GM19351 (cell line): Measurements from ENCODE around the gene SDR39U1.

Experiments
- ATAC-seq: cut with Tn5 transposase; IDR thresholded peaks from one replicate; pipeline ENCODE4 v1.9.1; 2021; ENCODE audit warnings: mild to moderate bottlenecking, moderate library complexity; ENCODE audit not compliant: unreplicated experiment

SDR39U1 gene

DNA sequence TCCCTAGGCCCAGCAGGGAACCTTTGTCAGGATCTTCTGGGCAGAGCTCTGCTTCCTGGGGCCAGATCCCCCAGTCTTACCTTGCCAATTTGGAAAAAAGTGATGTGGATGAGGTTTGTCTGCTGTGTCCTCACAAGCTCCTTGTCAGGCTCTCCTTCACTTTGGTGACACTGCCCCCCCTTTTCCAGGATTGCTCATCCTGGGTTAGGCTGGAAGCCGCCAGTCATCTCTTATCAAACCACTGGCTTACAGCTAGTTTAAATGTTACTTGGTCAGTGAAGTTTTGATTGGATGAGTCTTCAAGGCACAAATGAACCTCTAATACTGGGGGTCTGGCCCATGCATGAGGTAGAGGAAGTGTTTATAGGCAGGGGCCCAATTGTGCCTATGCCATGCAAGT is 28.5 kb downstream of the SDR39U1 start:
- ATAC-seq, result no peak

DNA sequence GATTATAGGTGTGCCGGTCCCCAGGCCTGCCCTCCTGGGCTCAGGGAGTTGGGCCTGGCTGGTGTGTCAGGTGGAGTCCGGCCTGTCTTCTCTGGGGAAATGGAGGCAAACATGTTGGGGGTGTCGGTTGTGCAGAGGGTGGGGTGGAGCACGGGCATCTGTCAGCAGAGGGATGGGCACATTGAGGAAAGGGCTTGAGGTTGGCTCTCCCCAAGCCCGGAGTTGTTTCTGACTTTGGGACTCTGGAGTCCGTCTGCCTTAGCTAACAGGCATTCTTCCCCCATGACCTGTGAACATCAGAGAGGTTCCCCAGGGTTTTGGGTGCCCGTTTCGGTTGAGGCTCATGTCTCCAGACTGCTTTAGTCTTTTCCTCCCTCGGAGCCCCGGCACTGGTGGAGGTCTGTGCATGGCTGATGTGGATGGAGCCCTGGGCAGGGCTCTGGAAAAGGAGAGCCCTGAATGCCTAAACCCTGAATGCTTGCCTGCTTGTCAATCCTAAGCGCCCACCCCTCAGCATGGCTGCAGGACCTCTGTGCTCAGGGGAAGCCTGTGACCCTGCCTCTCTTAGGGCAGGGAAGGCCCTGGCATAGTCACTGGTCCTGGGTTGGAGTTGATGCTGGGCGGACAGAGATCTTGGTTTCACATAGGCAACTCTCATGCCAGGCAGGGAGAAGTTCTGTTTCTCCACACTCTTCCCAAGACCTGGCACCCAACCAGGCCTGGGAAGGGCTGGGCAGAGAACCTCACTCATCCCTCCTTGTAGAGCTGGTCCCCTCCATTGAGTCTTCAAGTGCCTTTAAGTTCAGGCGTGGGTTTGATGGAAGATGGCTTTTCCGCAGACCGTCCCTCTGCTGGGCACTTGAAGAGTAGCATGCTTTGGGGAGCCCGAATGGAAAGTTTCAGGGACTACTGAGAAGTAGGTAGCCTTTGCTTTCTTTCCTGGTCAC is 30.9 kb downstream of the SDR39U1 start:
- ATAC-seq, result peak; percentile 83

DNA sequence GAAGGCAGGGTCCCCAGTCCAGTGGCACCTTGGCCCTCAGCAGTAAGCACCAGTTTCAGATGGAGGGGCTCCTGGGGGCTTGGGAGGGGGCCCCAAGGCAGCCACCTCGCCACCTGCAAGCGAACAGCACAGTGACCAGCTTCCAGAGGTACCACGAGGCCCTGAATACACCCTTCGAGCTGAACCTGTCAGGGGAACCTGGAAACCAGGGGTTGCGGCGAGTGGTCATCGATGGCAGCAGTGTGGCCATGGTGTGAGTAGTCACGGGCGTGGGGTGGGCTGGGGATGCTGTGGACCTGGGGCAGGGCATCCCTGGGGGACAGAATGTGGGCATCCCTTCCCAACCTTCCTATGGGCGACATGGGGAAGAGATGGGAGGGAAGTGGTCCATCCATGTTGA is 32.6 kb downstream of the SDR39U1 start:
- ATAC-seq, result no peak

DNA sequence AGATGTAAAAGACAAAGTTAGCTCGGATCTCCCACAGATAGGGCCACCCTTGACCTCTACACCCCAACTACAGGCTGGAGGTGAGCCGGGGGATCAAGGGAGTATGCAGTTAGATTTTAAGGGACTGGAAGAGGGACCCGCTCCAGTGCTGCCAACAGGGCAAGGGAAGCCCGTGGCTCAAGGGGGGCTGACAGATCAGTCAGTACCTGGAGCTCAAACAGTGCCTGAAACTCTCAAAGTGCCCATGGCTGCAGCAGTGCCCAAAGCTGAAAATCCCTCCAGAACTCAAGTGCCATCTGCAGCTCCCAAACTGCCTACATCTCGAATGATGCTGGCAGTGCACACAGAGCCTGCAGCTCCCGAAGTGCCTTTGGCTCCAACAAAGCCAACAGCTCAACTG is 33.4 kb downstream of the SDR39U1 start:
- ATAC-seq, result no peak

DNA sequence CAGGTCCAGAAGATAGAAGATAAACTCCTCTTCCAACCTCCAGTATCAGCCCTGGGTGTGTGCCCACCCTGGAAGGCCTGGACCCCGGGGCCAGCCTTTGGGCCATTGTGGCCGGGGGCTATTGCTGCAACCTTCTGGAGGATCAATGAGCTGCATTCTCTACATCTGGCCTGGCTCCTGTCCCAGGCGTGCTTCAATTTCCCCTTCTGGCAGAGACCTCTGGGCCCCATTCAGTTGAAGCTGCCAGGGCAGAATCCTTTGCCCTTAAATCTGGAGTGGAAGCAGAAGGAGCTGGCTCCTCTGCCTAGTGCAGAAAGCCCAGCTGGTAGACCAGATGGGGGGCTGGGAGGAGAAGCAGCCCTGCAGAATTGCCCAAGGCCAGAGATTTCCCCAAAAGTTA is 33.8 kb downstream of the SDR39U1 start:
- ATAC-seq, result no peak

DNA sequence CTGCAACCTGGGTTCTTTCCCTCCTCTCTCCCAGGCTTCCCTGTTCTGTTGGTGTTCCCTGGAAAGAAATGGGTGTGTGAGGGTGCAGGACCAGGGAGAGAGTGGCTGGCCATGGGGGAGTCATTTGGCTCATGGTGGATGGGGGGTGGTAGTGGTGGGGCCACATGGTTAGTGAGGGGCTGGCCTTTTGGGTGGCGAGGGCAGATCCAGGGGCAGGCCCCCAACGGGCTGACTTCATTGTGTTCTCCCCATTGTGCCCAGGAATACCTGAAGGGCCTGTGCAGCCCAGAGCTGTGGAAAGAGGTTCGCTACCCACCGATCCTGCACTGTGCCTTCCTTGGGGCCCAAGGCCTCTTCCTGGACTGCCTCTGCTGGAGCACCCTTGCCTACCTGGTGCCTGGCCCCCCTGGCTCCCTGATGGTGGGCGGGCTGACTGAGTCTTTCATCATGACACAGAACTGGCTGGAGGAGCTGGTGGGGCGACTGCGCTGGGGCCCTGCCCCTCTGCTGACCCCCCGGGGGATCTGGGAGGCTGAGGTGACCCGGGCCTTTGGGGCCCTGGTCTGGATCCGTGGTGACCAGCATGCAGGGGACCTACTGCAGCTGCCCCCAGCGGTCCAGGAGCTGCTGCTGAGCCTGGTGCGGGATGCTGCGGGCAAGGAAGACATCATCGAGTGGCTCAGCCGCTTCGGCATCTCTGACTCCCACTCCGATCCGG is 34.8 kb downstream of the SDR39U1 start:
- ATAC-seq, result no peak

DNA sequence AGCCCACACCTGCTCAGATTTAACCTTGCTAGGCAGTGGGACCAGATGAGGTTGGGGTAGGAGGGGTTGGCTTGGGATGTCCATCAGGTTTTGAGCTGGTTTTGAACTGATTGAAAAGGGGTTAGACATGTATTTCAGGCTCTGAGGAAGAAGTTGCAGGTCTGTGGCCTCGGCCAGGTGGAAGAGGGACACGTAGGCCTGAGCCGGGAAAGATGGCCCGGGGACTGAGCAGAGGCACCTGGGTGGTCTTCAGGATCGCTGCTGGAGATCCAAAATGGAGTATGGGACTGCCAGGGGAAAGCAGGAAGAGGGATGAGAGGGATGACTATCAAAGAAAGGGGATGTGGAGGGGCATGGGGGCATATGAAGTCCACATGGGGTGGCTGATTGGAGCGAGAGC is 36.2 kb downstream of the SDR39U1 start:
- no peak for ATAC-seq

DNA sequence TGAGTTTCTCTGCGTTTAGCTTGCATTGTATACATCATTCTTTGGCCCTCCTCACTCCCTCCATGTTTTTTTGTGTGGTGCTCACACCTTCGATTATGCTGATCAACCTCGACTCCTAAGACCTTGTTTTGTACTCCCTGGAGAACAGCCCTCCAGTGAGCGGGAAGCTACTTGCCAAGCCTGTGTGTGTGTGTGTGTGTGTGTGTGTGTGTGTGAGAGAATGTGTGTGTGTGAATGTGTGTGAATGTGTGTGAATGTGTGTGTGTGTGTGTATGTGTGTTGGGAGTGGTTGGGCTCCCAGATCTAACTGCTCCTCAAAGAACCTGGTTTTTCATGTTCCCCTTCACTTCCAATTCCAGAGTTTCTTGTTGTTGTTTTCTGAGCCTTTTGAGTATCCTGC is 37.8 kb downstream of the SDR39U1 start:
- ATAC-seq, result no peak

DNA sequence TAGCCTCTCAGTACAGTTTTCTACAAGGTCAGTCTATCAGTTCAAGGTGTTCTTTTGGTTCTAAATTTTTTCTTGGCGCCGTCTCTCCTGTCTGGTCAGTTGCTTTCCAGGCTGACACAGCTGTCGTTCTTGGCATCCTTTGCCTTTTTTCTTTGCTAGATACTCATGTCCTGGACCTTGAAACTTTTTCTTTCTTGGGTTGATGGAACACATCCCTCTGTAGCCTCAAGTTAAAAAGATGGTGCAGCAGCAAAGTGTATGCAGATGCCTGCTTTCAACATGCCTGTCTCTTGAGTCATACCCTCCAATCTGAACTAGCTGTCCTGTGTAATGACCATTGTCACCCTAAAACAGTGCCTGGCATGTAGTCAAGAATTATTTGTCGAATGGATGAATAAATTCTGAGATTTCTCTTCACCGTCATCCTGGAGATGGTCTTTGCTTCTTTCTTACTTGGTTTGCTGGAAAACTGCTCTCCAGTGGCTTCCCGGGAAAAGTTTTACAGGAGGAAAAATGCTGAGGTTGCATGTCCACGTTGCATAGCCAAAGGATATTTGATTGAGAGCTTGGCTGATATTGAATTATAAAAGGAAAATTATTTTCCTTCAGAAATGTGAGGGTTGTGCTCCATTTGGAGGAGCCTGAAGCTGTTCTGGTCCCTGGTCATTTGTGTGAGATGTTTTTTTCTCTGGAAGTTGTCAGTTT is 39.1 kb downstream of the SDR39U1 start:
- no peak for ATAC-seq

DNA sequence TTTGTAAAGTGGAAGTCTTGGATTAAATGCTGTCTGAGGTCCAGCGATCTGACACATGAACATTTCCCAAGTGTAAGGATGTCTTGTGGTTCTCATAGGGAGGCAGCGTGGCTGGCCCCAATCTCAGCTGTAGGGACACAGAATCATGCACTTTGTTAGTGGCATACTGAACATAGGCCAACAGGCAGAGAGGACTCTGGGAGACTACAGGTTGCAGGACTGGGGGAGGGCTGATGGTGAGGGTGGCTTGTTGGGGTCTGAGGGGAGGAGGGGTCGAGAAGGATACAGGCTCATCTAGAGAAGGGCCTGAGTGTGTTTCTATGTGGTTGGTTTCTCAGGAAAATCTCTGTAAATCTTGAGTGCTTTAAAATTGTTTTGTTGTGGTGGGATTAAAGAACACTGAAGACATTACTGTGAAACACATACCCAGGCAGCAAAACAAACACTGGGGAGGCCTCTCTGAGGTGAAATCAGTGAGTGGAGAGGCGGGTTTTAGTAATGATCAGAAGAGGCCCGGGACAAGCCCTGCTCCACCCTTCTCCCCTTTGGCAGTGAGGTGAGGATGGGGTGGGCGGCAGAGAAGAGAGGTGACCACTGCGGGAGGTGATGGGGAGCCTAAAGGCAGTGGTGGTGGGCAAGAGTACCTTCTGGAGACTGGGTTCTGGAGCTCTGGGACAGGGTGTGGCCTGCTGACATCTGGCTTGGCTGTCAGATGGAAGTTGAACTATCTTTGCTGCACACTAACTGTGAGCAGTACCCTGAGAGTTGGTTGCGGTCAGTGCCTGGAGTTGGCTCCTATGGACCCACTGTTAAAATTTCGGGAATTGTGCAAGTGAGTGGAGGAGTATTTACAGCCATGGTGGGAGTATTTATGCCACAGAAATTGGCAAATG is 40.5 kb downstream of the SDR39U1 start:
- ATAC-seq, result no peak

DNA sequence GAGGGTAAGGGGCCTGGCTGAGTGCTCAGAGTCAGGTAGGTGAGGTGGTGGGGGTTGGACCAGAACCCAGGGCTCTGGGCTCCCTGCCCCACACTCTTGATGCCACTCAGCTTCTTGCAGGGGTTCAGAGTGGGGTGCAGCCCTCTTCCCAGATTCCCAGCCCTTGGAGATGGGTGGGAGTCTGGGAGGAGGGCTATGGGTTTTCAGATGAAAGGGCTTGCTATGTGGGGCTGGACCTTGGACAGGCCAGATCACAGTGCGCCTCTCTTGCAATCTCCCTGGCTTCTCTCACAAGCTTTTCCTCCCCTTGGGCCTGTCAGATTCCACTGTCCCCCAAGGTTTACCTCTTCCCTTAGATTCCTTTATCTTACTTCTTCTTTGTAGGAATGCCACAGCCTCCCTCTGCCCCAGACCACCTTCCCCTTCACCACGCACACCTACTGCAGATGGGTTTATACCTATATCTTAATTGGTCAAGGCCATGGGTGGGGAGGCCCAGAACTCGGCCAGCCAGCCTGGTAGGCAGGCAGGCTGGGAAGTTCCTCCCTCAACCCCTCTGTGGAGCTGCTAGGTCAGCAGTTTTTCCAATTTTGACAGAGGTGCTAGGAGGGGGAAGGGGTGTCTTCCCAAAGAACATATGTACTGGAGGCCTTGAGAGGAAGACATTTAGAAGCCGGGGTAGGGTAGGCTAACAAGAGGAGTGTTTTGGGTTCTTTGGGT is 42.4 kb downstream of the SDR39U1 start:
- no peak for ATAC-seq

DNA sequence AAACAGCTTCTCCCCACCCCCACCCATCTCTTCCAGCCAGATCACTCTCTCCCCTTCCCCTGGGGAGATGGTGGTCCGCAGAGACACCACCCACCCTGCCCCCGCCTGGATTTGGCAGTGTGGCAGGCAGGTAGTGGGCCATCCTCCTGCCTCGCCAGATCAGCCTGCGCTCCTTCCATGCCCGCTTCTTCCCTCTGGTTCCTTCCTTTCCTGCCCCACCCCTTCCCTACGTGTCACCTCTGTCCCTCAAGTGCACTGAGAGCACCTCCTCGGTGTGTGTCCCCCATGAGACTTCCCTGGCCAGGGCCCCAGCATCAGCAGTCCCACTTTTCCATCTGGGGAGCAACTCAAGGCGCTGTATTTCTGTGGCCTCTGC is 43.1 kb downstream of the SDR39U1 start:
- no peak for ATAC-seq

DNA sequence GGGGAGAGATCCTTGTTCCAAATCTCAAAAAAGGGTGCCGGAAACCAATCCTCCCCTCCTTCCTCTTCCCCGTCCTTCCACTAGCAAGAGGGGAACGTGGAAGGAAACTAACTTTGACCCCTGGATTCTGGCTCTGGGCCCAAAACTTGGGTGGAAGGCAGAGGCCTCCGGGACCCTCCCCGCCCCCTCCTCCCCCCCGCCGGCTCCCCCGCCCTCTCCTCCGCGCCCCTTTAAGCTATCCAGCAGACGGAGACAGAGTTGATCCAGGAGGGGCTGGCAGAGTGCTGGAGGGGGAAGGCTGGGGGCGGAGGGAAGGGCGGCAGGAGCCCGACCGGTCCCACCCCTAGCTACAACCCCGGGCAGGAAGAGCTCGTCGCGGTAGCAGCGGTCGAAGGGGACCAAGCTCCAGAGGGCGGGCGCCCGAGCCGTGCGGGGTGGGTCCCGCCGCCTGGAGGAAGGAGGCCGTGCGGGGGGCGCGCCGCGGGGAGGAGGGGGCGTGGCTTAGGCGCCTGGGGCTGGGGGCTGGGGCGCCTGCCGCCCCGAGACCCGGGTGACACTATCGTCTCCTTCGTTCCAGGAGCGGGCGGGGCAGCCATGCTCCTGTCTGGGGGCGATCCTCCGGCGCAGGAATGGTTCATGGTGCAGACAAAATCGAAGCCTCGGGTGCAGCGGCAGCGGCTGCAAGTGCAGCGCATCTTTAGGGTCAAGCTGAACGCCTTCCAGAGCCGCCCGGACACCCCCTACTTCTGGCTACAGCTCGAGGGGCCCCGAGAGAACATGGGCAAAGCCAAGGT is 43.7 kb downstream of the SDR39U1 start, which contains the start of gene NYNRIN:
Gene NYNRIN, plus strand, starts transcription at position 351 of the 794 bp plus-strand sequence. Its CDS starts 244 bp downstream, at position 595.
- no peak for ATAC-seq

DNA sequence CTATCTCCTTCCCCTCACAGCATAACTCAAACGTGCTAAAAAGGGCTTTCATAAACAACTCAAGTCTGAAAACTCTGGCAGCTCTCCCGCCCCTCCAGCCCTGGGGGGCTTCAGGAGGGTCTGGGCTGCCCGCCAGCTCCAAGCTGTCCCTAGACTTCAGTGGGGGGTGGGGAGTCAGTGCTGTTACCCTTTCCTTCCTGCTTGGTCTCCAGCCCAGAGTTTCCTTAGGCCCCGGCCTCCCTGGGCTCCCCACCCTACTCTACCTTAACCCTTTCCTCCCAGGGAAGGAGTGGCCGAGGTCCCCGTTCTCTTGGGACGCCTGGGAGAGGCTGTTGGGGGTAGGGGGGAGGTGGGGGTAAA is 44.3 kb downstream of the SDR39U1 start:
- ATAC-seq, result no peak

DNA sequence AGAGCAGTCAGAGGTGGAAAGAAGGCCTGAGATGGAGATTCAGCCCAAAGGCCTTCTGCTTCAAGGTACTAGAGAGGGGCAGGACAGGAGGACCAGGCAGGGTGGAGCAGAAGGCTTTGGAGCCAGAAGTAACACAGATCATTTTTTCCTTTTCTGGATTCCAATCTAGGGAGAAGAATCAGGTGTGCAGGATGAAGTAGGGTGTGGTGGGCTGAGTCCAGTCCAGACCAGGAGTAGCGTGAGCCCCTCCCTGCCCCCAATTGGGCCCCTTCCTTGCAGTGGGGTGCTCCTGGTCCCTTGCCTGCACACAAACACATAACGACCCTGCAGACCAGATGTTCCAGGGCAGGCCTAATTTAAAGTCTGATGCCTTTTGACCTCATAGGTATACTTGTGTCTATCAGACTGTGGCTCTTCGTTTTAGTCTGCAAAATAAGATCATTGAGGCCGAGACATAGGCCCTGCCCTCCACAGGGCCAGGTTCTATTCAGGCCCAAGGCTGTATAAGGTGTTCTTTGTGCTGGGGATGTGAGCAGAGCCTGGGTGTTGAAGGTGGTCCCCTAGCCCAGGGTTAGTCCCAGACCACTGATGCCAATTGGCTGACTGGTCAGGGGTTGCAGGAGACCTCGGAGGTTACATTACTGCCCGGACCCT is 44.8 kb downstream of the SDR39U1 start:
- no peak for ATAC-seq

DNA sequence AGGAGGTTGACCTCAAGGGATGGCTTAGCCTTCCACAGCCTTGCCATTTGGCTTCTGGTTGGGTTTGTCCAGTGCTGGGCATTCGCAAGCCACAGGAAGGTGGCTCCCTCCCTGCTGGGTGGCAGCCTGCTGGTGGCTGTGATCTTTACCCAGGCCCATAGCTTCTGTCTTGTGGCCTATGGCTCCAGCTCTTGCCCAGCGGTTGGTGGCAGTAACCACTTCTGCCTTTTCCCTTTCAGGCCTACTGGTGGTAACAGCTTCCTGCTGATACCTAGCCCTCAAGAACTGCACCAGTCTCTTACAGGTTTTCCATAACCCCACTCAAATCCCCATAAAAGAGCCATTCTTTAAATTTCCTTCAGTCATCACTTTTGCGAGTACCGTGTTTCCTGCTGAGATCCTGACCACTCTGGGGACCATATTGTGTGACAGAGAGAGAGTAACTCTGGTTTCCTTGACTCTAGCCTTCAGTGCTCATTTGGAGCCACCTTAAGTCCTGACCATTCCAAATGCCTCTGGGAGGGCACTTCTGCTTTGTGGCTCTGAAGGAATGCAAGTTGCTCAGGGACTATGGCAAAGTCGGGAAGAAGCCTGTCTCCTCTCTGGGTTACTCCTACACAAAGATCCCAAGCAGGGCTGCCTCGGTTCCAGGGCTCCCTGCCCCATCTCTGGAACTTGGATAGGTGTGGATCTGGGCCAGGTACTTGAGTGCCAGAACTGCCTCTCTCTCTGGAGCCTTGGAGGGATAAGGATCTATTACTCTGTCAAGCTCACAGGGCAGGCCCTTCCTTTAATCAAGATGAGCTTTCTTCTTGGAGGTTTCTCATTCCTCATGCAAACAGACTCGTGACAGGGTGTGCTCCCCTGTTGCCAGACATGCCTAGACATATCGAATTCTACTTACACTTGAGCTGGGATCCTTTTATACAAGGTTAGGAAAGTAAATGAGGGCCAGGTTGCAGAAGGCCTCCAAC is 46.7 kb downstream of the SDR39U1 start:
- no peak for ATAC-seq

DNA sequence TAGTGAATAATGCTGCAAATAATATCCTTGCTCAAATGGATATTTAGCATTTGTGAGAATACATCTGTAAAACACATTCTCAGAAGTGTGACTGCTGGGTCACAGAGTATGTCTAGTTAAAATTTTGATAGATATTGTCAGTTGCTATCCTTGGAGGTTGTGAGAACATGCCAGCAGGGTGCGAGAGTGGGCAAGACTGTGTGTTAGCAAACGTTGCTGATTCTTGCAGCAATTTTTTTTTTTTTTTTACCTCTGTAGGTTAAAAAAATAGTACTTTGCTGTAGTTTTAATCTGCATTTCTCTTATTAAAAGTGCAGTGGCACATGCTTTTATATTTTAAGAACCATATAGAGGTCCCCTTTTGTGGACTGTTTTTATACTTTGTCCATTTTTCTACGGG is 48.3 kb downstream of the SDR39U1 start:
- no peak for ATAC-seq
